NCI-H2227 (cell line): ENCODE measurements around the gene IFNLR1.
A peak's percentile ranks its signal among the peaks of the same experiment; 100 is the strongest.
"Not testable (repeated sequence)": the region's sequence is repeated elsewhere in the genome, so short reads cannot be mapped to it uniquely, and the experiment has no call there.

Source experiments
- DNase-seq: peaks from one replicate; lab custom pipeline; 2025; ENCODE audit not compliant: unreplicated experiment; lab: John Stamatoyannopoulos, UW

Gene IFNLR1

GRCh38 chr1:24186993-24187790 lies at the start of gene IFNLR1:
TSS of gene IFNLR1 (minus strand) at chr1:24187289. CDS start at chr1:24187248, 41 bp downstream.
- DNase-seq, result peak; percentile 73

- DNase-seq, result peak; percentile 14
These were observed 49.1 kb upstream of the IFNLR1 start for GRCh38 chr1:24235921-24236788.

GRCh38 chr1:24233684-24234600 lies 46.9 kb upstream of the IFNLR1 start:
- no peak for DNase-seq

GRCh38 chr1:24231701-24232100 lies 44.6 kb upstream of the IFNLR1 start:
- DNase-seq, result no peak

GRCh38 chr1:24228311-24228710 lies 41.2 kb upstream of the IFNLR1 start:
- no peak for DNase-seq

GRCh38 chr1:24226749-24227148 lies 39.7 kb upstream of the IFNLR1 start:
- no peak for DNase-seq

- DNase-seq, result no peak
These were observed 37.7 kb upstream of the IFNLR1 start for GRCh38 chr1:24224761-24225160.

GRCh38 chr1:24224086-24224485 lies 37.0 kb upstream of the IFNLR1 start:
- DNase-seq, result no peak

GRCh38 chr1:24222793-24223192 lies 35.7 kb upstream of the IFNLR1 start:
- no peak for DNase-seq

GRCh38 chr1:24222008-24222605 lies 35.0 kb upstream of the IFNLR1 start:
- no peak for DNase-seq

- no peak for DNase-seq
These were observed 34.2 kb upstream of the IFNLR1 start for GRCh38 chr1:24221246-24221645.

- peak; percentile 60 for DNase-seq
These were observed 29.4 kb upstream of the IFNLR1 start for GRCh38 chr1:24216276-24217074.

- no peak for DNase-seq
These were observed 28.2 kb upstream of the IFNLR1 start for GRCh38 chr1:24215226-24215814.

- DNase-seq, result no peak
These were observed 25.3 kb upstream of the IFNLR1 start for GRCh38 chr1:24212376-24212775.

- DNase-seq, result no peak
These were observed 23.1 kb upstream of the IFNLR1 start for GRCh38 chr1:24210195-24210627.

GRCh38 chr1:24209097-24209496 lies 22.0 kb upstream of the IFNLR1 start:
- DNase-seq, result no peak

GRCh38 chr1:24207709-24208108 lies 20.6 kb upstream of the IFNLR1 start:
- DNase-seq, result no peak

- DNase-seq, result not testable (repeated sequence)
These were observed 20.3 kb upstream of the IFNLR1 start for GRCh38 chr1:24207395-24207687.
